H1 (cell line): ENCODE results near the gene RBMS2. TPM values are rescaled to one million over a fixed set of nuclear protein-coding genes. Genes with fewer than 3 reads are reported as not detected.
A peak's percentile ranks its signal among the peaks of the same experiment; 100 is the strongest.

Source experiments
- CEBPB ChIP-seq: IDR thresholded peaks from 2 replicates; pipeline ENCODE4 v1.6.1; 2012; ENCODE audit warnings: low read depth, low read length
- KDM5A ChIP-seq: fragments of 200-600 bp; IDR thresholded peaks from 2 replicates; pipeline ENCODE4 v1.7.1; 2012; ENCODE audit warnings: mild to moderate bottlenecking, low read length, inconsistent platforms, mixed read lengths
- NRF1 ChIP-seq: IDR thresholded peaks from 2 replicates; pipeline ENCODE4 v1.6.1; 2011; ENCODE audit warnings: mild to moderate bottlenecking, low read depth, low read length, improper control_type of control experiment
- POLR2A ChIP-seq, 2 experiments: IDR thresholded peaks; 1 replicate in 1 of 2; 2 replicates in 1 of 2; pipeline ENCODE4 v1.6.1; 2011; ENCODE audit warnings: low read depth in 2 of 2, low read length in 2 of 2, mild to moderate bottlenecking in 2 of 2; ENCODE audit errors: control extremely low read depth in 1 of 2
- SIN3A ChIP-seq, 2 experiments: IDR thresholded peaks in 1 of 2; conservative IDR thresholded peaks in 1 of 2; 2 replicates each; pipeline ENCODE4 v1.6.1; 2011 to 2012; ENCODE audit warnings: low read length in 2 of 2, improper control_type of control experiment in 1 of 2, low read depth in 1 of 2, mild to moderate bottlenecking in 1 of 2
- SP2 ChIP-seq: IDR thresholded peaks from 2 replicates; pipeline ENCODE4 v1.6.1; 2012; ENCODE audit warnings: mild to moderate bottlenecking, low read length, inconsistent platforms
- TAF7 ChIP-seq: optimal IDR thresholded peaks from 2 replicates; pipeline ENCODE3; 2011; ENCODE audit warnings: low read depth, mild to moderate bottlenecking, inconsistent platforms, low read length, moderate library complexity, borderline replicate concordance
- polyA plus RNA-seq, 7 experiments: library from polyadenylated mRNA; depleted of rRNA in 3 of 7; stranded (reverse) in 5 of 7; unstranded in 2 of 7; fragments of >200 nt in 5 of 7; fragments of 200-250 nt in 2 of 7; gene quantifications; 1 replicate in 5 of 7; 2 replicates in 1 of 7; 4 replicates in 1 of 7; pipeline versions ENCODE4 v1.2.1 to v1.2.3, GENCODE V29; 2011 to 2013; ENCODE audit warnings: missing spikeins in 2 of 7, mixed read lengths in 2 of 7
- total RNA-seq: library from RNA; stranded (reverse); fragmentation: NEBNext Ultra II Directional; extraction: Animal tissue kit (Norgen Biotek cat#: 25700); gene quantifications from 2 replicates; pipeline ENCODE4 v1.2.1, GENCODE V29; 2021

Gene RBMS2
- total and polyA plus RNA-seq, 2 of the 8 experiments (the other 6 are each of a cell fraction or from before 2014, with no cell fraction given), result 9.6 to 31.3 TPM

DNA sequence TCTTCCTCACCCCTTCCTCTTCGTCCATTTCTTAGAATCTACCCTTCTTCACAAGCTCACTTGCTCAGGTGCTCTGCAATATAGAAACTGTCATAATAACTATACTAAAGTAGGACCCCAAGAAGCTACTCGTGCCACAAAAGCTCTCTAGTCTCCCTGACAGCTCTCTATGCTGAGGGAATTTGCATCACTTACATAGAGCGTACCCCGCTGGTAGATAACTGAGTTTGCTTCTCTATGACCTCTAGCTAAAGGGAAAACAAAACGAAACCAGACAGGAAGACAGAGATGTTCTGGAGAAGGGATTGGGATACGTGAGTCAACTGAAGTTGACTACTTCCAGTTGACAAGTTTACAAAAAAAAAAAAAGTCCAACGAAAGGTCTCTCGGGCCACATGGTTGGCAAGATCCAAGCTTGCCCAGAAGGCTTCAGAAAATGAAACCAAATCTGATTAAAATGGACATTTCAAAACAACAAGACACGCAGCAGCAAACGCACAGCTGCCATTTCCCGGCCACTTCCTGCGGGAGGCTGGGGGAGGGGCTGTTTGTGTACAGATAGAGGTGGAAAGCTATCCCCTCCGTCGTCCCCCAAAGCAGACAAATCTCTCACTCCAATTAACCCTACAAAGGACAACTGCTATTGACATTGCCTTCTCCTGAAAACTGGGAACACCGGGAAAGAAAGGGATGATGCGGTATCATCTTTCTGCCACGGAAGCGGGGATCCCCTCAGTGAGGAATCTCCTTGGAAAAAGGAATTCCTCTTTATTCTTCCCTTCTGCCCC, 107.2 kb downstream of the RBMS2 start (continued):
- TF ChIP-seq SIN3A (conservative IDR thresholded peaks at IDR 0.05 in 1 of 2, IDR thresholded peaks at IDR 0.05 in 1 of 2; ENCODE audit: low read depth in 1 of 2, low read length in 2 of 2) (peak; percentile 67 to 84; a peak in 1 of 4 replicates), NRF1 (no peak), SP2 (no peak), CEBPB (no peak), POLR2A (IDR thresholded peaks at IDR 0.05; ENCODE audit: control extremely low read depth in 1 of 2, low read depth in 2 of 2, low read length in 2 of 2) (no peak), KDM5A (no peak), TAF7 (no peak)
